ENCODE results near the gene FBXO46. TPM values are rescaled to one million over a fixed set of nuclear protein-coding genes. Genes with fewer than 3 reads are reported as not detected.

Gene FBXO46
- total RNA-seq, 1 experiment from 2014 or later = 40.1 TPM

DNA sequence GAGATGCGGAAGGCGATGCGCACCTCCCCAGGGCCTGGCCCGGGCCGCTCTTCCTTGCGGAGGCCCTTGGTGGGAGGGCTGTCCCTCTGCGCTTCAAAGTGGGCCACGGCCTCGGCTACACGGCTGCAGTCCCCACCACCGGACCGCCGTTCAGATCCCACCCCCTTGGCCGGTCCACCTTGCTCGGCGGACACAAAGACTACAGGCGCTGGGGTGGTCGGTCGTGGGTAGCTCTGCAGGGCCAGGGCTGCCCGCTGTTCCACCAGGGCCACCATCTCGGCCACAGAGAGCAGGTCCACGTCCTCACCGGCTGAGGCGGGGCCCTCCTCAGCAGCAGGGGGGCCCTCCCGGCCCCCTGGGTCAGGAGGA lies 18.0 kb downstream of the FBXO46 start:
- Mint-ChIP-seq H3K27me3 (ENCODE audit: low read depth) (no peaks in the 10 kb centered on the region; the same call in 1 of the 2 replicates), H3K4me3 (no peak overlapping the region), H3K27ac (no peak overlapping the region), H3K4me1 (peaks cover 25% of the 10 kb centered on the region), H3K9me3 (no peaks in the 10 kb centered on the region), H3K36me3 (no peaks in the 10 kb centered on the region; the same call in 1 of the 2 replicates)
- DNase-seq (ENCODE audit: low spot score) (no peak), ATAC-seq (no peak)
- ChIA-PET POLR2A (interaction anchor here (1.0 kb wide), 1 partner anchor 57 kb away, joined by 5 read pairs; the partner anchor contains the start of gene SIX5), CTCF (interaction anchor here (0.9 to 1.4 kb wide), 2 partner anchors 20 to 104 kb away, joined by 4 read pairs; partner anchors contain the start of gene QPCTL)
- no peak for TF ChIP-seq FOXP1 (CRISPR knock-in tag; IDR thresholded peaks at IDR 0.05; ENCODE audit: borderline replicate concordance)
- TF ChIP-seq GRHL2 (CRISPR knock-in tag; IDR thresholded peaks at IDR 0.05; ENCODE audit: insufficient replicate concordance, severe bottlenecking) = no peak
- TF ChIP-seq, protein P1, sequence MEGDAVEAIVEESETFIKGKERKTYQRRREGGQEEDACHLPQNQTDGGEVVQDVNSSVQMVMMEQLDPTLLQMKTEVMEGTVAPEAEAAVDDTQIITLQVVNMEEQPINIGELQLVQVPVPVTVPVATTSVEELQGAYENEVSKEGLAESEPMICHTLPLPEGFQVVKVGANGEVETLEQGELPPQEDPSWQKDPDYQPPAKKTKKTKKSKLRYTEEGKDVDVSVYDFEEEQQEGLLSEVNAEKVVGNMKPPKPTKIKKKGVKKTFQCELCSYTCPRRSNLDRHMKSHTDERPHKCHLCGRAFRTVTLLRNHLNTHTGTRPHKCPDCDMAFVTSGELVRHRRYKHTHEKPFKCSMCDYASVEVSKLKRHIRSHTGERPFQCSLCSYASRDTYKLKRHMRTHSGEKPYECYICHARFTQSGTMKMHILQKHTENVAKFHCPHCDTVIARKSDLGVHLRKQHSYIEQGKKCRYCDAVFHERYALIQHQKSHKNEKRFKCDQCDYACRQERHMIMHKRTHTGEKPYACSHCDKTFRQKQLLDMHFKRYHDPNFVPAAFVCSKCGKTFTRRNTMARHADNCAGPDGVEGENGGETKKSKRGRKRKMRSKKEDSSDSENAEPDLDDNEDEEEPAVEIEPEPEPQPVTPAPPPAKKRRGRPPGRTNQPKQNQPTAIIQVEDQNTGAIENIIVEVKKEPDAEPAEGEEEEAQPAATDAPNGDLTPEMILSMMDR (IDR thresholded peaks at IDR 0.05) = no peak
- no peak for TF ChIP-seq HMGA2 (CRISPR knock-in tag; IDR thresholded peaks at IDR 0.05)
- TF ChIP-seq, protein P2, sequence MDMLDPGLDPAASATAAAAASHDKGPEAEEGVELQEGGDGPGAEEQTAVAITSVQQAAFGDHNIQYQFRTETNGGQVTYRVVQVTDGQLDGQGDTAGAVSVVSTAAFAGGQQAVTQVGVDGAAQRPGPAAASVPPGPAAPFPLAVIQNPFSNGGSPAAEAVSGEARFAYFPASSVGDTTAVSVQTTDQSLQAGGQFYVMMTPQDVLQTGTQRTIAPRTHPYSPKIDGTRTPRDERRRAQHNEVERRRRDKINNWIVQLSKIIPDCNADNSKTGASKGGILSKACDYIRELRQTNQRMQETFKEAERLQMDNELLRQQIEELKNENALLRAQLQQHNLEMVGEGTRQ (CRISPR knock-in tag; IDR thresholded peaks at IDR 0.05) = no peak
- no peak for TF ChIP-seq ZNF138 (CRISPR knock-in tag; conservative IDR thresholded peaks at IDR 0.05)
- no peak for TF ChIP-seq SOX15 (CRISPR knock-in tag; IDR thresholded peaks at IDR 0.05)
- TF ChIP-seq, protein P3, sequence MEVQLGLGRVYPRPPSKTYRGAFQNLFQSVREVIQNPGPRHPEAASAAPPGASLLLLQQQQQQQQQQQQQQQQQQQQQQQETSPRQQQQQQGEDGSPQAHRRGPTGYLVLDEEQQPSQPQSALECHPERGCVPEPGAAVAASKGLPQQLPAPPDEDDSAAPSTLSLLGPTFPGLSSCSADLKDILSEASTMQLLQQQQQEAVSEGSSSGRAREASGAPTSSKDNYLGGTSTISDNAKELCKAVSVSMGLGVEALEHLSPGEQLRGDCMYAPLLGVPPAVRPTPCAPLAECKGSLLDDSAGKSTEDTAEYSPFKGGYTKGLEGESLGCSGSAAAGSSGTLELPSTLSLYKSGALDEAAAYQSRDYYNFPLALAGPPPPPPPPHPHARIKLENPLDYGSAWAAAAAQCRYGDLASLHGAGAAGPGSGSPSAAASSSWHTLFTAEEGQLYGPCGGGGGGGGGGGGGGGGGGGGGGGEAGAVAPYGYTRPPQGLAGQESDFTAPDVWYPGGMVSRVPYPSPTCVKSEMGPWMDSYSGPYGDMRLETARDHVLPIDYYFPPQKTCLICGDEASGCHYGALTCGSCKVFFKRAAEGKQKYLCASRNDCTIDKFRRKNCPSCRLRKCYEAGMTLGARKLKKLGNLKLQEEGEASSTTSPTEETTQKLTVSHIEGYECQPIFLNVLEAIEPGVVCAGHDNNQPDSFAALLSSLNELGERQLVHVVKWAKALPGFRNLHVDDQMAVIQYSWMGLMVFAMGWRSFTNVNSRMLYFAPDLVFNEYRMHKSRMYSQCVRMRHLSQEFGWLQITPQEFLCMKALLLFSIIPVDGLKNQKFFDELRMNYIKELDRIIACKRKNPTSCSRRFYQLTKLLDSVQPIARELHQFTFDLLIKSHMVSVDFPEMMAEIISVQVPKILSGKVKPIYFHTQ (CRISPR knock-in tag; IDR thresholded peaks at IDR 0.05) = no peak
- TF ChIP-seq RELA (CRISPR knock-in tag; IDR thresholded peaks at IDR 0.05; ENCODE audit: borderline replicate concordance) = no peak

DNA sequence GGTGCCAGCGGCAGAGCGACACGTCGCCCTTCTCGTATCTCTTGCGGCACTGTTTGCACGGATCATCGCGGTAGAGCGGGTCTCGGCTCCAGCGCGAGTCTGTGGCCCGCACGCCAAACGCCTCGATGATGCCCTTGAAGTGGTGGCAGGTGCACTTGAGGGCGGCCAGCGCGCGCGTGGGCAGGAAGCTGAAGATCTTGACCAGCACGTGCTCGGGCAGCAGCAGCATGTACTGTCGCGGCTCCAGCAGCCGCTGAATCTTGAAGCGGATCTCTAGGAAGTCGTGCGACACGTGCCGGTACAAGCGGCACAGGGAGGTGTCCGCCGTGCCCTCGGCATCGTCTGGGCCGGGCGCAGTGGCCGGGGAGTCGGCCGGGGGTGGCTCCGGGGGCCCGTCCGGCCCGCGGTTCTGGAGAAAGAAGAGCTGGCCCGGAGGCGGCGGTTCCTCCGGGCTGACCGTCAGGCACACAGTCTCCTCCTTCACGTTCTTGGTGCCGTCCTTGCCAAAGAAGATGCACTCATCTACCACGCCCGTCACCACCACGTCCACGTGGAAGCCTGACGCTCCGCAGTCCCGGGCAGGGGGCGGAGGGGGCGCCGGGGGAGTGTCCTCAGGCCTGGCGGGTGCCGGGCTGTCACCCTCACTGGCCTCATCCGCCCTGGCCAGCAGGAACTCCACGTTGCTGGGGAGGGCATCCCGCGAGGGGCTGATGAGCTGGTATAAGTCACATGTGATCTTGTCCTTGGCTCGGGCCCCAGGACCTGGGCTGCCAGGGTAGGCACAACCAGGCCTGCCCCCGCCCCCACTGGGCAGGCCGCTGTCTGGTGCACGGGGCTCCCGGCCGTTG lies 18.6 kb downstream of the FBXO46 start:
- ChIA-PET POLR2A (interaction anchor here (1.0 to 2.4 kb wide), 2 partner anchors 57 kb away, joined by 5 to 10 read pairs; partner anchors contain the start of gene SIX5), CTCF (interaction anchor here (0.9 kb wide), 1 partner anchor 19 kb away, joined by 4 read pairs; the partner anchor contains the start of gene QPCTL)
- Mint-ChIP-seq H3K27me3 (ENCODE audit: low read depth) (no peaks in the 10 kb centered on the region; the same call in 1 of the 2 replicates), H3K9me3 (no peaks in the 10 kb centered on the region), H3K4me1 (peaks cover 25% of the 10 kb centered on the region), H3K27ac (peak overlapping the region; percentile 68), H3K4me3 (no peak overlapping the region), H3K36me3 (no peaks in the 10 kb centered on the region; the same call in 1 of the 2 replicates)
- ATAC-seq (no peak), DNase-seq (ENCODE audit: low spot score) (no peak)
- TF ChIP-seq NFYB (CRISPR knock-in tag; conservative IDR thresholded peaks at IDR 0.05; ENCODE audit: low read depth) (no peak), TP53 (CRISPR knock-in tag; IDR thresholded peaks at IDR 0.05) (no peak), FOXJ3 (CRISPR knock-in tag; IDR thresholded peaks at IDR 0.05; ENCODE audit: borderline replicate concordance) (no peak), CREB1 (CRISPR knock-in tag; IDR thresholded peaks at IDR 0.05) (no peak), RORB (CRISPR knock-in tag; IDR thresholded peaks at IDR 0.05) (no peak)
- TF ChIP-seq, protein P4, sequence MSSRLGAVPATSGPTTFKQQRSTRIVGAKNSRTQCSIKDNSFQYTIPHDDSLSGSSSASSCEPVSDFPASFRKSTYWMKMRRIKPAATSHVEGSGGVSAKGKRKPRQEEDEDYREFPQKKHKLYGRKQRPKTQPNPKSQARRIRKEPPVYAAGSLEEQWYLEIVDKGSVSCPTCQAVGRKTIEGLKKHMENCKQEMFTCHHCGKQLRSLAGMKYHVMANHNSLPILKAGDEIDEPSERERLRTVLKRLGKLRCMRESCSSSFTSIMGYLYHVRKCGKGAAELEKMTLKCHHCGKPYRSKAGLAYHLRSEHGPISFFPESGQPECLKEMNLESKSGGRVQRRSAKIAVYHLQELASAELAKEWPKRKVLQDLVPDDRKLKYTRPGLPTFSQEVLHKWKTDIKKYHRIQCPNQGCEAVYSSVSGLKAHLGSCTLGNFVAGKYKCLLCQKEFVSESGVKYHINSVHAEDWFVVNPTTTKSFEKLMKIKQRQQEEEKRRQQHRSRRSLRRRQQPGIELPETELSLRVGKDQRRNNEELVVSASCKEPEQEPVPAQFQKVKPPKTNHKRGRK (CRISPR knock-in tag; IDR thresholded peaks at IDR 0.05; ENCODE audit: borderline replicate concordance) = no peak
- TF ChIP-seq, protein P5, sequence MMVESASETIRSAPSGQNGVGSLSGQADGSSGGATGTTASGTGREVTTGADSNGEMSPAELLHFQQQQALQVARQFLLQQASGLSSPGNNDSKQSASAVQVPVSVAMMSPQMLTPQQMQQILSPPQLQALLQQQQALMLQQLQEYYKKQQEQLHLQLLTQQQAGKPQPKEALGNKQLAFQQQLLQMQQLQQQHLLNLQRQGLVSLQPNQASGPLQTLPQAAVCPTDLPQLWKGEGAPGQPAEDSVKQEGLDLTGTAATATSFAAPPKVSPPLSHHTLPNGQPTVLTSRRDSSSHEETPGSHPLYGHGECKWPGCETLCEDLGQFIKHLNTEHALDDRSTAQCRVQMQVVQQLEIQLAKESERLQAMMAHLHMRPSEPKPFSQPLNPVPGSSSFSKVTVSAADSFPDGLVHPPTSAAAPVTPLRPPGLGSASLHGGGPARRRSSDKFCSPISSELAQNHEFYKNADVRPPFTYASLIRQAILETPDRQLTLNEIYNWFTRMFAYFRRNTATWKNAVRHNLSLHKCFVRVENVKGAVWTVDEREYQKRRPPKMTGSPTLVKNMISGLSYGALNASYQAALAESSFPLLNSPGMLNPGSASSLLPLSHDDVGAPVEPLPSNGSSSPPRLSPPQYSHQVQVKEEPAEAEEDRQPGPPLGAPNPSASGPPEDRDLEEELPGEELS (CRISPR knock-in tag; IDR thresholded peaks at IDR 0.05) = no peak
- TF ChIP-seq, protein P6, sequence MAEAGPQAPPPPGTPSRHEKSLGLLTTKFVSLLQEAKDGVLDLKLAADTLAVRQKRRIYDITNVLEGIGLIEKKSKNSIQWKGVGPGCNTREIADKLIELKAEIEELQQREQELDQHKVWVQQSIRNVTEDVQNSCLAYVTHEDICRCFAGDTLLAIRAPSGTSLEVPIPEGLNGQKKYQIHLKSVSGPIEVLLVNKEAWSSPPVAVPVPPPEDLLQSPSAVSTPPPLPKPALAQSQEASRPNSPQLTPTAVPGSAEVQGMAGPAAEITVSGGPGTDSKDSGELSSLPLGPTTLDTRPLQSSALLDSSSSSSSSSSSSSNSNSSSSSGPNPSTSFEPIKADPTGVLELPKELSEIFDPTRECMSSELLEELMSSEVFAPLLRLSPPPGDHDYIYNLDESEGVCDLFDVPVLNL (CRISPR knock-in tag; IDR thresholded peaks at IDR 0.05; ENCODE audit: borderline replicate concordance, low read depth) = no peak
- TF ChIP-seq, protein P7, sequence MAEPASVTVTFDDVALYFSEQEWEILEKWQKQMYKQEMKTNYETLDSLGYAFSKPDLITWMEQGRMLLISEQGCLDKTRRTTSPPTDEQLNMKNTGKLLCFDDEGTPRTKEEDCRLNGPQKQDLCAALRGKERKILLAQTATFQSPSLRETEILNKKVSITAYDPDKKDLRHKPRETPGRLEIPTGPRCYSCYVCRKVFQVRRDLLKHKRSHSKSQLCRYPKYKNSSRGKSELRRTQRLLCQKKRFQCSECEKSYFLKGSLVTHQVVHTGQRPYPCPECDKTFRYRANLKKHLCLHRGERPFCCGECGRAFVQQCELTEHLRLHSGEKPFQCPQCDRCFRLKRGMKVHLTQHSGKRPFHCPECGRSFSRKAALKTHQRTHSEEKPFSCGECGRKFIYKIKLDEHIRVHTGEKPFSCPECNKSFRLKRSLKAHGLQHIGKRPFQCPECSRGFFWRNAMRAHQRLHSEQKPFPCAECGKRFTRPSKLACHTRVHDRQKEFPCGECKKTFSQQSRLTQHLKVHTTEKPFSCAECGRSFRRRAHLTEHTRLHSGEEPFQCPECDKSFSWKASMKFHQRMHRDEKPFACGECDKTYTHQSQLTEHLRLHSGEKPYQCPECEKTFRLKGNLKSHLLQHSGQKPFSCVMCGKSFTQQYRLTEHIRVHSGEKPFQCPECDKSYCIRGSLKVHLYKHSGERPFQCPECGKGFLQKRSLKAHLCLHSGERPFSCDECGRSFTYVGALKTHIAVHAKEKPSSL (CRISPR knock-in tag; conservative IDR thresholded peaks at IDR 0.05) = no peak
- TF ChIP-seq, protein P8, sequence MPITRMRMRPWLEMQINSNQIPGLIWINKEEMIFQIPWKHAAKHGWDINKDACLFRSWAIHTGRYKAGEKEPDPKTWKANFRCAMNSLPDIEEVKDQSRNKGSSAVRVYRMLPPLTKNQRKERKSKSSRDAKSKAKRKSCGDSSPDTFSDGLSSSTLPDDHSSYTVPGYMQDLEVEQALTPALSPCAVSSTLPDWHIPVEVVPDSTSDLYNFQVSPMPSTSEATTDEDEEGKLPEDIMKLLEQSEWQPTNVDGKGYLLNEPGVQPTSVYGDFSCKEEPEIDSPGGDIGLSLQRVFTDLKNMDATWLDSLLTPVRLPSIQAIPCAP (CRISPR knock-in tag; IDR thresholded peaks at IDR 0.05) = no peak
